Activated naive CD8-positive, alpha-beta T cell treated with anti-CD3 and anti-CD28 coated beads, Interleukin-2, amount 10 ng/mL, durations not matched to agents 7 days and 5 days (primary cell): ENCODE measurements around the gene KNCN. TPM values are rescaled to one million over a fixed set of nuclear protein-coding genes. Genes with fewer than 3 reads are reported as not detected.

Source experiments
- ATAC-seq: fragments of 150-1000 bp; cut with Tn5 transposase; one replicate; pipeline ENCODE4 v1.10.0; 2021; ENCODE audit warnings: low read depth, moderate library complexity
- POLR2A ChIA-PET: fragments of 350-600 bp; sonication (Branson Sonifier 250); formaldehyde crosslinking; loops from one replicate; lab custom pipeline; 2021; ENCODE audit warnings: antibody characterized with exemption; lab: Charles Lee
- DNase-seq: peaks from one replicate; pipeline ENCODE4 v3.0.0; 2021
- H3K27ac Mint-ChIP-seq: one replicate; pipeline ENCODE4 v1.8.0; 2022; ENCODE audit warnings: mild to moderate bottlenecking, mixed read lengths
- H3K27me3 Mint-ChIP-seq: one replicate; pipeline ENCODE4 v1.8.0; 2022; ENCODE audit warnings: mild to moderate bottlenecking, moderate library complexity, mixed read lengths
- H3K36me3 Mint-ChIP-seq: one replicate; pipeline ENCODE4 v1.8.0; 2021; ENCODE audit warnings: mild to moderate bottlenecking, mixed read lengths
- H3K4me1 Mint-ChIP-seq: one replicate; pipeline ENCODE4 v1.8.0; 2021; ENCODE audit warnings: mixed read lengths
- H3K4me3 Mint-ChIP-seq: one replicate; pipeline ENCODE4 v1.8.0; 2022; ENCODE audit warnings: mild to moderate bottlenecking, moderate library complexity, mixed read lengths
- H3K9me3 Mint-ChIP-seq: one replicate; pipeline ENCODE4 v1.8.0; 2021; ENCODE audit warnings: mixed read lengths
- total RNA-seq, 2 experiments: library from RNA; stranded (reverse); gene quantifications; one replicate each; pipeline ENCODE4 v1.2.3, GENCODE V29; 2021

Gene KNCN
- total RNA-seq, 2 experiments from 2014 or later: not detected

- DNase-seq: no peak
- ATAC-seq: no peak
- POLR2A ChIA-PET: no interaction called here
- no peak overlapping the region for H3K27ac Mint-ChIP-seq
- H3K27me3 Mint-ChIP-seq: peaks cover 14% of the 10 kb centered on the region
- no peaks in the 10 kb centered on the region for H3K9me3 Mint-ChIP-seq
- H3K4me1 Mint-ChIP-seq: peaks cover 25% of the 10 kb centered on the region
- H3K36me3 Mint-ChIP-seq: no peaks in the 10 kb centered on the region
- no peak overlapping the region for H3K4me3 Mint-ChIP-seq
Measured at GRCh38 chr1:46523496-46524353, 27.7 kb downstream of the KNCN start.

GRCh38 chr1:46522969-46523320, 28.5 kb downstream of the KNCN start:
- peaks cover 21% of the 10 kb centered on the region for H3K27me3 Mint-ChIP-seq
- POLR2A ChIA-PET: no interaction called here
- DNase-seq: no peak
- H3K27ac Mint-ChIP-seq: no peak overlapping the region
- no peak for ATAC-seq
- H3K4me1 Mint-ChIP-seq: peaks cover 18% of the 10 kb centered on the region
- no peak overlapping the region for H3K4me3 Mint-ChIP-seq
- no peaks in the 10 kb centered on the region for H3K9me3 Mint-ChIP-seq
- H3K36me3 Mint-ChIP-seq: no peaks in the 10 kb centered on the region

GRCh38 chr1:46522184-46522968, 29.1 kb downstream of the KNCN start:
- Mint-ChIP-seq H3K27ac (no peak overlapping the region), H3K27me3 (peaks cover 25% of the 10 kb centered on the region), H3K4me1 (peaks cover 17% of the 10 kb centered on the region), H3K9me3 (no peaks in the 10 kb centered on the region), H3K4me3 (no peak overlapping the region), H3K36me3 (no peaks in the 10 kb centered on the region)
- no peak for DNase-seq
- POLR2A ChIA-PET: no interaction called here
- peak; percentile 48 for ATAC-seq

GRCh38 chr1:46521414-46521813, 30.0 kb downstream of the KNCN start:
- Mint-ChIP-seq H3K4me1 (peaks cover 19% of the 10 kb centered on the region), H3K36me3 (no peaks in the 10 kb centered on the region), H3K27me3 (peaks cover 32% of the 10 kb centered on the region), H3K9me3 (no peaks in the 10 kb centered on the region), H3K27ac (no peak overlapping the region), H3K4me3 (no peak overlapping the region)
- no peak for ATAC-seq
- POLR2A ChIA-PET: no interaction called here
- no peak for DNase-seq

DNA sequence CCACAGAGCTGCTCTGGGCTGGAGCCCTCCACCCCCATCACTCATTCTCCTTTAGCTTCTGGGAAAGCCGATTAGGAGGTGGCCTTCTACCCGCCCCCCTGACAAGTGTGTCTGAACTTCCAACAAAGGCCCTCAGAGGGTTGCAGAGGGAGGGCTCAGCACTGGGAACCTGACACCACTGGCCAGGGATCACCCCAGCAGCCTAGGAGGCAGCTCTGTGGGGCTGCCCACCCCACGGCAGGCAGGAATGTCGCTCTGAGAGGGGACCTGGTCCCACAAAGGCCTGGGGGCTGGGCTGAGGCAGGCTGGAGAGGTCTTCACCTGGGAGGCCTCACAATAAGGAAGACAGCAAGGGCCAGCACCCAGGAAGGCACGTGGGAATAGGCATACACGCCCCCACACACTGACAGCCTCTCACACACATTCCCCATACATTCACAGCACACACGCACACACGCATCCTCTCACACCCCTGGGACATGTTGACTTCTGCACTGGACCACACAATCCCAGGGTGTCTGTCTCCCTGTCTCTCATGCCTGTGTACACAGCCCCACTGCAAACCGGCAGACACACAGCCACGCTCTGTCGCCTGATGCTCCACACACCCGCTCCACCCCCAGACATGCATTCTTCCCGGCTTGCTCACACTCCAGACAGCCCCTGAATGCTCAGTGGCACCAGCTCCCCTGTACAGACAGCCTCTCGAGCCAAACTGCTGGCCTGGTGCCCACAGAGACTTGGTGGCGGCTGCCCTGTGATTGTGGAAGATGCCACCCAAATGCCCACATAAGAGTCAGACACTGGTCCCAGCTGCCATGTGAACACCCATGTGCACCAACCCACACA, 31.2 kb downstream of the KNCN start:
- Mint-ChIP-seq H3K4me1 (peaks cover 20% of the 10 kb centered on the region), H3K27me3 (peaks cover 36% of the 10 kb centered on the region), H3K36me3 (no peaks in the 10 kb centered on the region), H3K27ac (no peak overlapping the region), H3K9me3 (no peaks in the 10 kb centered on the region), H3K4me3 (no peak overlapping the region)
- ATAC-seq: no peak
- POLR2A ChIA-PET: no interaction called here
- no peak for DNase-seq

- Mint-ChIP-seq H3K4me1 (peaks cover 18% of the 10 kb centered on the region), H3K27ac (no peak overlapping the region), H3K27me3 (peaks cover 33% of the 10 kb centered on the region), H3K36me3 (no peaks in the 10 kb centered on the region), H3K4me3 (no peak overlapping the region), H3K9me3 (no peaks in the 10 kb centered on the region)
- POLR2A ChIA-PET: no interaction called here
- DNase-seq (no peak), ATAC-seq (no peak)
Measured at GRCh38 chr1:46519209-46519608, 32.2 kb downstream of the KNCN start.

DNA sequence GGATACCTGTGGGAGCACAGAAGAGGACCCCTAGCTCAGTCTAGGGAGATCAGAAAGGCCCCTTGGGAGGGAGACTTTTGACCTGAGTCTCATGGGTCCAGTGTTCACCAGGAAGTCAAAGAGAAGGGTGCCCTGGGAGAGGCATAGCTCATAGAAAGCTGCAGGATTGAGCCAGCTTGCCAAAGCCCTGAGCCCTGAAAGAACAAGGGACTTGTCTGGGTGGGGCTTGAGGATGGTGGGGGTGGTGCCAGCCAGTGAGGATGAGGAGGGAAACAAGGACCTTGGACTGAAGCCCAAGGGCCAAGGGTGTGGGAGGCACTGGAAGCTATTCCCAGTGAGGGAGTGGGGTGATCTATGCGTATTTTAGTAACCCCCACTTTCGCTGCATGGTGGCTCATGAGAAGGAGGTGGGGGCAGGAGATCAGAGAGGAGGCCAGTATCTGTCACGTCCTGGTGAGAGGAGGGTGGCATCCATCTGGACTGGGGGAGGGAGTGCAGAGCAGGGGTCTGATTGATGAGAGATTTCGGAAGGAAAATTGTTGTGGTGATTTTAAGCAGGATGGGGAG, 33.4 kb downstream of the KNCN start:
- ATAC-seq: no peak
- DNase-seq: no peak
- POLR2A ChIA-PET: no interaction called here
- Mint-ChIP-seq H3K36me3 (no peaks in the 10 kb centered on the region), H3K4me1 (peaks cover 22% of the 10 kb centered on the region), H3K27me3 (peaks cover 37% of the 10 kb centered on the region), H3K9me3 (no peaks in the 10 kb centered on the region), H3K27ac (no peak overlapping the region), H3K4me3 (no peak overlapping the region)

- no peak overlapping the region for H3K27ac Mint-ChIP-seq
Measured at GRCh38 chr1:46517010-46517600, 34.3 kb downstream of the KNCN start.

GRCh38 chr1:46516200-46516950, 35.1 kb downstream of the KNCN start:
- ATAC-seq (no peak), DNase-seq (no peak)
- H3K27me3 Mint-ChIP-seq: peaks cover 39% of the 10 kb centered on the region
- no peaks in the 10 kb centered on the region for H3K36me3 Mint-ChIP-seq
- H3K27ac Mint-ChIP-seq: no peak overlapping the region
- POLR2A ChIA-PET: no interaction called here
- H3K4me1 Mint-ChIP-seq: peaks cover 13% of the 10 kb centered on the region
- no peaks in the 10 kb centered on the region for H3K9me3 Mint-ChIP-seq
- no peak overlapping the region for H3K4me3 Mint-ChIP-seq

More at GRCh38 chr1:46517010-46517600, 34.3 kb downstream of the KNCN start:
- DNase-seq (no peak), ATAC-seq (no peak)
- Mint-ChIP-seq H3K4me1 (peaks cover 18% of the 10 kb centered on the region), H3K4me3 (no peak overlapping the region), H3K9me3 (no peaks in the 10 kb centered on the region), H3K36me3 (no peaks in the 10 kb centered on the region), H3K27me3 (peaks cover 39% of the 10 kb centered on the region)
- POLR2A ChIA-PET: no interaction called here

- Mint-ChIP-seq H3K27ac (no peak overlapping the region), H3K36me3 (no peaks in the 10 kb centered on the region), H3K9me3 (no peaks in the 10 kb centered on the region), H3K4me3 (no peak overlapping the region), H3K27me3 (peaks cover 39% of the 10 kb centered on the region), H3K4me1 (peaks cover 11% of the 10 kb centered on the region)
- no peak for DNase-seq
- POLR2A ChIA-PET: no interaction called here
- ATAC-seq: no peak
Measured at GRCh38 chr1:46515576-46515975, 35.9 kb downstream of the KNCN start.

DNA sequence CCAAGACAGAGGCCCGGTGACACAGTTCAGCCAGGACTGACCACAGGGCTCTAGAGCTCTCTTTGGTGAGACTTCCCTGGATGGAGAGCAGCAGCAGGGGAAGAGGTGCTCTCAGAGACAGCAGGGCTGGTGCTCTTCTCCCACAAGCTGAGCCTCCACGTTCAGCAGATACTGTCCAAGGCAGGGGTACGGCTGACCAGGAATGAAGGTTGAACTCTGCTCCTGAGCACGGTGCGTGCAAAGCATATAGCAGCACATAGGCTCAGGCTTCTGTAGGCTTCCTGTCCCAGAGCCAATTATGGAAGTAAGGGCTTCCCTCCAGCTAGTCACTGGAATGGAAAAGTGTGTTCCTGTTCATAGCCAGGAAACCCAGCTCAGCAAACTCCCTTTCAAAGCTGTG, 37.9 kb downstream of the KNCN start:
- Mint-ChIP-seq H3K4me1 (peaks cover 9% of the 10 kb centered on the region), H3K4me3 (no peak overlapping the region), H3K36me3 (no peaks in the 10 kb centered on the region), H3K27me3 (peaks cover 35% of the 10 kb centered on the region), H3K27ac (no peak overlapping the region), H3K9me3 (no peaks in the 10 kb centered on the region)
- POLR2A ChIA-PET: no interaction called here
- ATAC-seq: no peak
- DNase-seq: no peak

GRCh38 chr1:46512792-46513190, 38.7 kb downstream of the KNCN start:
- ATAC-seq: no peak
- no peak overlapping the region for H3K4me3 Mint-ChIP-seq
- H3K9me3 Mint-ChIP-seq: no peaks in the 10 kb centered on the region
- H3K4me1 Mint-ChIP-seq: peaks cover 9% of the 10 kb centered on the region
- no peak overlapping the region for H3K27ac Mint-ChIP-seq
- DNase-seq: no peak
- POLR2A ChIA-PET: no interaction called here
- H3K27me3 Mint-ChIP-seq: peaks cover 27% of the 10 kb centered on the region
- no peaks in the 10 kb centered on the region for H3K36me3 Mint-ChIP-seq
